PC-9 (cell line): ENCODE results near the gene NDUFS6. TPM values are rescaled to one million over a fixed set of nuclear protein-coding genes. Genes with fewer than 3 reads are reported as not detected.
"Not testable (repeated sequence)": the region's sequence is repeated elsewhere in the genome, so short reads cannot be mapped to it uniquely, and the experiment has no call there.

ENCODE experiments used
- BruUV-seq: library from RNA; stranded (reverse); fragments of 400-500 nt; replicated peaks from 2 replicates; lab custom pipeline; 2021; lab: Mats Ljungman, UMichigan
- CTCF ChIA-PET: fragments of 300-600 bp; sonication (Branson Sonifier 250); formaldehyde crosslinking; loops from one replicate; lab custom pipeline; 2022; ENCODE audit warnings: antibody characterized with exemption; lab: Charles Lee
- POLR2A ChIA-PET: fragments of 300-600 bp; sonication (Branson Sonifier 250); formaldehyde crosslinking; loops from one replicate; lab custom pipeline; 2022; ENCODE audit warnings: antibody characterized with exemption; ENCODE audit not compliant: unreplicated experiment; lab: Charles Lee
- DNase-seq, 2 experiments: peaks; one replicate each; pipeline versions ENCODE4 v3.0.0 to v3.0.0-alpha.2; 2015 to 2022; ENCODE audit warnings: mixed read lengths in 1 of 2
- H2AFZ ChIP-seq: fragments of 200-600 bp; sonication (generic); 2 replicates; pipeline ENCODE4 v1.8.1; 2017; ENCODE audit warnings: antibody characterized with exemption
- H3F3A ChIP-seq: fragments of 200-600 bp; sonication (generic); 2 replicates; pipeline ENCODE4 v1.8.1; 2017; ENCODE audit warnings: antibody characterized with exemption, mild to moderate bottlenecking, low read depth; ENCODE audit not compliant: insufficient read depth
- H3K27ac ChIP-seq: fragments of 200-600 bp; sonication (generic); 2 replicates; pipeline ENCODE4 v1.6.1; 2016; ENCODE audit warnings: mixed run types
- H3K27me3 ChIP-seq: fragments of 200-600 bp; sonication (generic); 2 replicates; pipeline ENCODE4 v1.6.1; 2016; ENCODE audit warnings: low read depth, mixed run types; ENCODE audit not compliant: insufficient read depth
- H3K36me3 ChIP-seq: fragments of 200-600 bp; sonication (generic); 2 replicates; pipeline ENCODE4 v1.6.1; 2016; ENCODE audit warnings: low read depth, mixed run types
- H3K4me1 ChIP-seq: fragments of 200-600 bp; sonication (generic); replicated peaks from 2 replicates; pipeline ENCODE4 v1.6.1; 2016; ENCODE audit warnings: mixed run types; ENCODE audit not compliant: insufficient read depth
- H3K4me2 ChIP-seq: fragments of 200-600 bp; sonication (generic); 2 replicates; pipeline ENCODE4 v1.6.1; 2017; ENCODE audit warnings: mixed run types
- H3K4me3 ChIP-seq: fragments of 200-600 bp; sonication (generic); 2 replicates; pipeline ENCODE4 v1.6.1; 2016; ENCODE audit warnings: mixed run types
- H3K79me2 ChIP-seq: fragments of 200-600 bp; sonication (generic); 2 replicates; pipeline ENCODE4 v1.6.1; 2017; ENCODE audit warnings: low read depth, mixed run types
- H3K9me2 ChIP-seq: fragments of 200-600 bp; sonication (generic); 2 replicates; pipeline ENCODE4 v1.8.1; 2017; ENCODE audit warnings: mild to moderate bottlenecking; ENCODE audit not compliant: insufficient read depth
- H3K9me3 ChIP-seq: fragments of 200-600 bp; sonication (generic); 2 replicates; pipeline ENCODE4 v1.8.1; 2016; ENCODE audit warnings: low read depth; ENCODE audit not compliant: insufficient read depth
- H4K20me1 ChIP-seq: fragments of 200-600 bp; sonication (generic); 2 replicates; pipeline ENCODE4 v1.8.1; 2017; ENCODE audit not compliant: insufficient read depth
- EZH2 ChIP-seq: fragments of 200-600 bp; sonication (generic); IDR thresholded peaks from 2 replicates; pipeline ENCODE4 v1.8.0; 2017; ENCODE audit warnings: antibody characterized with exemption, low read depth
- intact Hi-C: fragments of 100-400 bp; cut with micrococcal nuclease; formaldehyde crosslinking; loops from one replicate; pipeline ENCODE4 v1.10.0; 2022; ENCODE audit not compliant: unreplicated experiment
- total RNA-seq: library from RNA; stranded (reverse); gene quantifications from 2 replicates; pipeline ENCODE4 v1.2.3, GENCODE V29; 2021
- TF ChIP-seq, protein P1 (sequence below): fragments of 200-600 bp; sonication (generic); conservative IDR thresholded peaks from 2 replicates; pipeline ENCODE4 v1.6.1; 2017; ENCODE audit warnings: mixed run types, antibody characterized with exemption, mild to moderate bottlenecking, moderate library complexity

The NDUFS6 gene
- total RNA-seq, 1 experiment from 2014 or later = 153 TPM

DNA sequence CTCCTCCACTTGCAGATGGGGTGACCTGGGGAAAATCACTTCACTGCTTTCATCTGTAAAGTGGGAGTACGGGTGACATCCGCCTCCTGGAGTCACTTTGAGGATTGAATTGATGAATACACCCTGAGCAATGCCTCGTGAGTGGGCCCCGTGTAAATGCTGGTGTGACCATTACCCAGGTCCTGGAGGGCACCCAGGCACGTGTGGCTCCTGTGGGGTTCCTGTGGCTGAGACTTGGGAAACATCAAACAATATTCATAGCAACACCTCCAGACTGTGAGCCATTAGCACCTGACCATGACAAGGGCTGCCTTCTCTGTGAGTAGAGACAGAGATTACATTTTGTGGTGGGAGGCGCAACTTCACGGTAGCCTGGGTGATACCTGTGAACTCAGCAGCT, 13.0 kb upstream of the NDUFS6 start:
- no peak for TF ChIP-seq EZH2
- TF ChIP-seq, protein P1, sequence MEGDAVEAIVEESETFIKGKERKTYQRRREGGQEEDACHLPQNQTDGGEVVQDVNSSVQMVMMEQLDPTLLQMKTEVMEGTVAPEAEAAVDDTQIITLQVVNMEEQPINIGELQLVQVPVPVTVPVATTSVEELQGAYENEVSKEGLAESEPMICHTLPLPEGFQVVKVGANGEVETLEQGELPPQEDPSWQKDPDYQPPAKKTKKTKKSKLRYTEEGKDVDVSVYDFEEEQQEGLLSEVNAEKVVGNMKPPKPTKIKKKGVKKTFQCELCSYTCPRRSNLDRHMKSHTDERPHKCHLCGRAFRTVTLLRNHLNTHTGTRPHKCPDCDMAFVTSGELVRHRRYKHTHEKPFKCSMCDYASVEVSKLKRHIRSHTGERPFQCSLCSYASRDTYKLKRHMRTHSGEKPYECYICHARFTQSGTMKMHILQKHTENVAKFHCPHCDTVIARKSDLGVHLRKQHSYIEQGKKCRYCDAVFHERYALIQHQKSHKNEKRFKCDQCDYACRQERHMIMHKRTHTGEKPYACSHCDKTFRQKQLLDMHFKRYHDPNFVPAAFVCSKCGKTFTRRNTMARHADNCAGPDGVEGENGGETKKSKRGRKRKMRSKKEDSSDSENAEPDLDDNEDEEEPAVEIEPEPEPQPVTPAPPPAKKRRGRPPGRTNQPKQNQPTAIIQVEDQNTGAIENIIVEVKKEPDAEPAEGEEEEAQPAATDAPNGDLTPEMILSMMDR = no peak
- CTCF ChIA-PET = no interaction called here

DNA sequence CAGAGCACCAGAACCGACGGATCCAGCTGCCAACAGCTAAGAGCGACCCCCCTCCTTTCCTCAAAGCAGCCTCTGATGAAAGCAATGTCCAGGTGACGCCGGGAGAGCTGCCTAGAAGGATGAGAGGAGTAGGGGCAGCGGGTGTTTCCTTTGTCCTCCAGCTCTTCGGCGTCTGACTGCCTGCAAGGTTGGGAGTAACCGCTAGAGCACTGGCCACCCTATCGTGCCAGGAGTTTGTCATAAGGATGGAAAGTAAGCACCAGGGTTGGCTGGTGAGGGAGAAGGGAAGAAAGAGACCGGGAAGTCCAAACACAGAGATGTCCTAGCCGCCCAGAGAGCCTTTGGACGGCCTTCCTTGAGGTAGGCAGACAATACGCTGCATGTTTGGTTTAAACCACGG, 12.4 kb upstream of the NDUFS6 start:
- no peaks in the 10 kb centered on the region for H3K36me3 ChIP-seq
- no peaks in the 10 kb centered on the region for H3K9me2 ChIP-seq
- no peak overlapping the region for H3K27ac ChIP-seq
- no peak overlapping the region for H2AFZ ChIP-seq
- no peak overlapping the region for H3K4me2 ChIP-seq
- intact Hi-C loops = no loop called here
- CTCF ChIA-PET = no interaction called here
- POLR2A ChIA-PET = no interaction called here
- H3K27me3 ChIP-seq = peaks cover 46% of the 10 kb centered on the region
- no TSS peak for BruUV-seq
- TF ChIP-seq, protein P1 = no peak
- no peak for TF ChIP-seq EZH2
- no peak for DNase-seq
- H4K20me1 ChIP-seq = no peaks in the 10 kb centered on the region
- no peaks in the 10 kb centered on the region for H3K79me2 ChIP-seq
- no peak overlapping the region for H3K4me3 ChIP-seq
- H3K9me3 ChIP-seq = no peaks in the 10 kb centered on the region
- H3K4me1 ChIP-seq = peaks cover 11% of the 10 kb centered on the region
- peaks cover 15% of the 10 kb centered on the region; the same call in 1 of the 2 replicates for H3F3A ChIP-seq

More for the DNA sequence above, 13.0 kb upstream of the NDUFS6 start:
- peaks cover 11% of the 10 kb centered on the region for H3K4me1 ChIP-seq
- no peak overlapping the region for H2AFZ ChIP-seq
- H3K27me3 ChIP-seq = peaks cover 52% of the 10 kb centered on the region
- no TSS peak for BruUV-seq
- H3K27ac ChIP-seq = no peak overlapping the region
- POLR2A ChIA-PET = no interaction called here
- DNase-seq = no peak
- no peaks in the 10 kb centered on the region for H4K20me1 ChIP-seq
- H3K9me2 ChIP-seq = no peaks in the 10 kb centered on the region
- peaks cover 15% of the 10 kb centered on the region; the same call in 1 of the 2 replicates for H3F3A ChIP-seq
- H3K9me3 ChIP-seq = no peaks in the 10 kb centered on the region
- no peak overlapping the region for H3K4me3 ChIP-seq
- H3K79me2 ChIP-seq = no peaks in the 10 kb centered on the region
- intact Hi-C loops = no loop called here
- H3K36me3 ChIP-seq = no peaks in the 10 kb centered on the region
- H3K4me2 ChIP-seq = no peak overlapping the region

DNA sequence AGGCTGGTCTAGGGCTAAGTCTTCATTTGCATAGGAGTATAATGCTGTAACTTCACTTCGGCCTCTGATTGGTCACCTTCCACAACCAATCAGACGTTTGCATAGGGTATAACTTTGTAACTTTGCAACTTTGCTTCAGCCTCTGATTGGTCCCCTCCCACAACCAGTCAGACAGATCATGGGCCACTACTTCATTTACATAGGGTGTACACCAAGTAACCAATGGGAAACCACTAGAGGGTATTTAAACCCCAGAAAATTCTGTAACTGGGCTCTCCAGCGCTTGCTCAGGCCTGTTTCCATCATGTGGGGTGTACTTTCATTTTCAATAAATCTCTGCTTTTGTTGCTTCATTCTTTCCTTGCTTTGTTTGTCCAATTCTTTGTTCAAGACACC, 11.8 kb upstream of the NDUFS6 start:
- Histone ChIP-seq H3K4me1 (peaks cover 11% of the 10 kb centered on the region), H2AFZ (peak overlapping the region; percentile 53), H3K4me2 (peak overlapping the region; percentile 66), H3F3A (peaks cover 15% of the 10 kb centered on the region; the same call in 1 of the 2 replicates), H3K4me3 (peak overlapping the region; percentile 35), H3K27me3 (peaks cover 40% of the 10 kb centered on the region)
- BruUV-seq, intact Hi-C loops, H3K9me3 ChIP-seq, H3K79me2 ChIP-seq, H4K20me1 ChIP-seq, H3K9me2 ChIP-seq, POLR2A ChIA-PET, H3K36me3 ChIP-seq, CTCF ChIA-PET, H3K27ac ChIP-seq: not testable (repeated sequence)
- peak; percentile 34 to 70 for DNase-seq

DNA sequence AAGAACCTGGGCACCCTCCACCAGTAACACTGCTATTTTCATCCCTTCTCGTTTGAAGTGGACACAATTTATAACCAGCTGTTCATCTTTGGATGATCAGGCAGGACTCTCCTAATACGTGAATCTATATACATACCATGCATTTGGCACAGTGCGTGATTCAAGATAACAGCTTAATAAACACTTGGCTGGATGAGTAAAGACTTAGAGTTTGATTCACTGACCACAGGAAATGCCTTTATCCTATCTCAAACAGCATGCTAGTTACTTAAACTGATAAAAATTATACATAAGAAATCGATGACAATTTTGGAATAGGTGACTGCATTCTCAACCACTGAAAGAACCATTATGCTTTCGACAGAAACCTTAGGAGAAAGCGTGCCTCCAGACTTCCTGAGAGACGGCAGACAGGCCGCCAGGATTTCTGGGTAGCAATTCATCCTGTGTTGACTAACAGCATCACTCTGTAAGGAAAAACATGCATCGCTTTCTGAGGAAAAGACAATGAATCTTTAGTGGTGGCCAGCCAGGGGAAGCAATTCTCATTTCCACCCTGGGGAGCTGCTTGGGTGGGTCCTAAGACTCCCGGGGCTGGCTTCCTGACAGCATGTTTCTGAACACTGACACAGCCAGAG, 11.3 kb upstream of the NDUFS6 start:
- Histone ChIP-seq H3K36me3 (no peaks in the 10 kb centered on the region), H3K4me1 (peaks cover 11% of the 10 kb centered on the region), H3K27me3 (peaks cover 35% of the 10 kb centered on the region), H3K4me3 (peak overlapping the region; percentile 35), H3K9me2 (no peaks in the 10 kb centered on the region), H3K9me3 (no peaks in the 10 kb centered on the region), H3F3A (peaks cover 17% of the 10 kb centered on the region; the same call in 1 of the 2 replicates), H3K4me2 (peak overlapping the region; percentile 66), H3K27ac (no peak overlapping the region), H2AFZ (peak overlapping the region; percentile 53), H3K79me2 (no peaks in the 10 kb centered on the region), H4K20me1 (no peaks in the 10 kb centered on the region)
- no peak for TF ChIP-seq EZH2
- TF ChIP-seq, protein P1 = no peak
- peak in 1 of 2 experiments; percentile 64 for DNase-seq
- CTCF ChIA-PET = no interaction called here
- POLR2A ChIA-PET = no interaction called here
- no TSS peak for BruUV-seq
- intact Hi-C loops = no loop called here
